NK-92 treated with Interleukin-12 subunit alpha and Interleukin-12 subunit beta, amount 100 ng/mL, for 24 hours (cell line): ENCODE results near the gene SUFU.

Source experiments
- DNase-seq: peaks from one replicate; lab custom pipeline; 2025; lab: John Stamatoyannopoulos, UW

The SUFU gene

DNA sequence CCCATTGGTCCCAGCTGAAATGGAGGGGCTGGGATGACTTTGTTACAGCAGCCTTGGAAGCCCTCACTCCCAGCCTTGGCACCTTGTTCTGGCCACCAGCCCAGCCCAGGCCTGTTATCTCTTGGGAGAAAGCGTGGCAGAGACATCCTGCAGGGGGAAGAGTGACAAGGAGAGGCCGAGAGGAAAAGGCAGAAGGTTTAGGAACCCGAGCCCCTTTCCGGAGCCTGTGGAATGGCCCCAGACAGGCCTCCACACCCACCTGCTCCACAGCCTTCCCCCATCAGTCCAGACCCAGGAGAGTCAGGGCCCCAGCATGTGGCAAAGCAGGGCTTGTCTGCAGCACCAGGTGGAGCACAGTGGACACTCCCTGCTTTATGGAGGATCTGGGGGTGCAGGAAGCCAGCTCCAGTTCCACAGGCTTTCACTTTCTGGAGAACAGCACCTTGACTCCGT is 116.4 kb downstream of the SUFU start:
- DNase-seq = no peak

DNA sequence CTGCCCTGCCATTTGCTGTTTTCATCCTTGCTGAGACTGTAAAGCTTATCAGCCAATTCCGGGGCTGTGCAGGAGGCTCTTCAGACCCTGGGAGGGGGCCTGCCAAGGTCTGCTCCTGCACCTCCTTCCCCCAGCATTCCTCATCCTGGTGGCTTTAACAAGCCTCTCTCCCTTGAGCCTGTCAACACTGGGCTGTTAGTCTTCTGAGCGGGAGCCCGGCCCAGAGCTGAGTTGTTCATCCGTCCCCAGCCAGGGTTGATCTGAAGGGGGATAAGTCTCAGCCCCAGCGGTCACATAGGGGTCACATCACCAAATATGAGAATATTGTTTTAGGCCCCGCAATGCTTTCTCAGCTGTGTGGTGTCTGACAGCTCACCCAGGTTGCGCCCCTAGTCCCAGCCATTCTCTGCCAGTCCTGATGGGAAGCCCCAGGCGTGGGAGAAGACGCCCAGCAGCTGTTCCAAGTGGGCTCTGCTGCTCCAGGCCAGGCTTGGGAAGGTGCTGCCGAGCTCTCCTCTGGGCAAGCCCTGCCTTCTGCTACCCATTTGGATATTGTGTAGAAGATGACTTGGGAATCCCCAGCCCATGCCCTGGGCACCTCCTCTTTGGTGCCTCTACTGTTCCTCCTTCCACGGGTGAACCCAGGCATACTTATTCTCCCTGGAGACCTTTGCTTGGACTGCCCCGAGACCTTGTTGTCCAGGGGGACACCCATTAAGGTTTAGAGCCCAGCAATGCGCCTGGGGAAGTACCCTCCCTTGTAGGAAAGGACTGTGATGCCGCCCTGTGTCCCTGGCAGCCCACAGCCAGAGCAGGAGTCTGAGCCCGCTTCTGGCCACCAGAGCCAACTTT is 117.0 kb downstream of the SUFU start:
- DNase-seq = no peak

DNA sequence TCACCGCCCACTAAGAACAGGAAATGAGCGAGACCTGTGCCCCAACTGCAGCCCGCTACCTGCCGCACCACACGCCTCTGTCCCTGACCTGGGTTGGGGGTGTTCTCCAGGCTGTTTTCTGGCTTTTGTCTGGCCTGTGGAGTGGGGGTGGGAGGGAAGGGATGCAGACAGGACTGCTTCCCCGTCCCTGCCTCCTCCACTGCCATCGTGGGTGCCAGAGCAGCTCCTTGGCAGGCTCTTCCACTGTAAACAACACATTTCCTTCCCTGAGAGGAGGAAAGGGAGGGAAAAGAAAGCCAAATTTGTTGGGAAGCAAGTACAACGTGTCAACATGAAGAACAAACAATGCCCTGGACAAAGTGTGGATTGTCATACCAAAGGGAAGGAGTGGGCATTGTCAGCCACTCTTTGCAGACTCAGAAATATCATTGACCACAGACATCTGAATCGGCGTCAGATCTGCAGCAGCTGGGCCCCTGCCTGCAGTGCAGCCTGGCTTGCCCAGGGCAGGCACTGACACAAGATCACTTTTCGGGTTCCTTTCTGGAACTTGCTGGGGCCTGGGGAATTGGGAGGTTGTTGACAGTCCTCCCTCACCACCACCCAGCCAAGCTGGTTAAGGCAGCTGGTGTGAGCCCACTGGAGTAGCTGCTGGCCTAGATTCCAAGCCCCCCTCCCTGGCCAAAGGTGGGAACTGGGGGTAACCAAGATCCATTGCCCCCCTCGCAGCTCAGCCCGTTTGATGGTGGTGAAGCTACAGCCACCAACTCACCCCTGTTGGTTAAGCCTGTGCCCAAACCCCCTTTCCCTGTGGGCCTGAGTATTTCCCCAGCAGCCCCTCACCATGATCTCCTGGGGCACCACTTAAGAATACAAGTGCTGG is 117.9 kb downstream of the SUFU start:
- DNase-seq = no peak

DNA sequence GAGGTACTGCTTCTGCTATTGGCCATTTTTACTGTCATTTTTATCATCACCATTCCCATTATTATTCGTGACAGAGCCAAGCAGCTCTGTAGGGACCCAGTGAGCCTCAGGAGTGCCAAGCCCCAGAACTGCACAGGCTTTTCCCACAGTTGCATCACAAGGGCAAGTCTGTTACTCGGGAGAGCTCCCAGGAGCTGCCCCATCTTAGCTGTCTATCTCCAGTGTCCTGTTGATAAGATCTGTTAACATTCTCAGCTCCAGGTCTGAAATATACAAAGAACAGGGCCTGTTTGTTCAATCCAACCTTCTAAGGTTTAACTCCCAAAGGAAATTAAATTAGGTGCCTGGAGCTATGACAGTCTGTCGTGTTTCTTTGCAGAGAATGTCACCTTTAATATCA is 120.3 kb downstream of the SUFU start:
- DNase-seq = no peak

DNA sequence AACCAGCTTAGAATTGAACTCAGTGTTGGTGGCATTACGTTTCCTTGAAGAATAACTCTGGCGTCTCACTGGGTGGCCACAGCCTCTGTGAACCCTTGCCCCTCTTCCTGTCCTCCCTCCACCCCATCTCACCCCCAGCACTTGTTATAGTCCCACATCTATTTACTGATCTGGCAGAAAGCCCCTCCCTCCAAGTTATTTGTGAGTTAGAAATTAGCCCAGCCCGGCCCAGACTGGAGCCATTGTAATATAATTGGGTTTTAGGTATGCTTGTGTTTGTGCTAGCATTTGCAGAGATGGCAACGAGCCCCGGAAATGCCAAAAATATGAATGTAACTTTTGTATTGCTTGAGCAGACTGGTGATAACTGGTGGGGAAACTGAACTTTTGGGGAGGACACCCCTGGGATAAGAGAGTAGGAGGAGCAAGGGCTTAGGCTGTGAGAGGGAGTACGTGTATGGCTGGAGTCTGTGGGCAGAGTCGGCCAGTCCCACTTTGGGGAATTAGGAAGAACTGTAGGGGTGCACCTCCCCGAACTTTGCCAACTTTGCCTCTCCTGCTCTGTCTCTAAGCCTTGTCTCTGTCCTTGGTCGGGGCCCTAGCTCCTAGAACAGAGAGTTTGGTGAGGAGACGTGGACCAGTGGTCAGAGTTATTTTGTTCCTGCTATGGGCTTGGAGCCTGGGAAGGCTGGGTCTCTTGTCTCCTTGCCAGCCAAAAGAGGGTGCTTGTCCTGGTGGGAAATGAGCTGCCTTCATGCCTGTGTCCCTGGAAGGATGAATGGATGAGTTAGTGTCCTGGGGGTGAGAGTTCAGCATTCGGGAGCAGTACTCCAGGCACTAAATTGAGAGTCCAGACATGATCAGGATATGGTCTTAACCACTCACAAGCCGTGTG is 121.2 kb downstream of the SUFU start:
- no peak for DNase-seq

DNA sequence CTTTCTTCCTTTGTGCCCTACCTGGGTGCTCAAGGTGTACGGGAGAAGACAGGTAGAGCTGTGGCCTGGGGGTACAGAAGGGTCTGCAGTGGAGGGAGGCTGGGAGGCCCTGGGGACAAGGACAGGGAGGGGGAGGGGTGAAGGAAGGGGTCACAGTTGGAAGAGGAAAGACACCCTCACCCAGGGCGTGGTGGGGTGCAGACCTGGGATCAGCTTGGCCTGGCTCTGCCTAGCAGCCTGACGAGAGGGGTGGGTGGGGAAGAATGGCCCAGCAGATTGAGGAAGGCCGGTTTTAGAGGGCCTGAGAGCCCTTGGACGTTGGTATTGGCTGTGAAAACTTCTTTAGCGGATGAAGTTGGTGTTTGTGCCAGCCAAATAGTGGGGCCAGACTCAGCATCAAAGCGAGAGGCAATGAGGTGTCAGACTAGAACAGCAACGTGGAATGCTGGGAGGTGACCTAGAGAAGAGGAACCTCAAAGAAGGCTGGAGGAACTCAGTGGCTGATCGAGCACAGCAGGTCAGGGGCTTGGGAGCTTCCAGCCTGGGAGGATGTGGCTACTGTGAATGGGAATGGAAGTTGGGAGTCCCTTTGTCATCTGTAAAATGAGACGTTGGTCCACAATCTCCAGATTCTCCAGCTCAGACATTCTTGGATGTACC is 122.4 kb downstream of the SUFU start:
- no peak for DNase-seq

DNA sequence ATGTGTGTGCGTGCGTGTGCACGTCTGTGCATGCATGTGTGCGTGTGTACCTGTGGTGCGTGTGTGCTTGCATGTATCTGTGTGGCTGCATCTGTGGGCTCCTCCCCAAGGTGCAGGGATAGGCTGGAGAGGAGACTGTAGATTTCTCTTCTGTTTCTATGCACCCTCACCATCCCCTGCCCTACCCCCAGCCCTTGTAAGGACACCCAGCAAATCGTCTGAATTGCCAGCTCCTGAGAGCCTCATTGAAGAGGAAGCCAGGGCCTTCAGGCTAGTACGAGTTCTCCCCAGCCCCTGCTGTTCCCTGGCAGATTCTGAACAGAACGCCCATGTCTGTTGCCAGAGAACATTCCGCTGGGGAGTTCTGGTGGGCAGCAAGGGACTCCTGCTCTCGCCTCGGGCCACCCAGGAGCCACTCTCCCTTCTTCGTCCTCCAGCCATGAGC is 123.5 kb downstream of the SUFU start:
- DNase-seq = no peak

DNA sequence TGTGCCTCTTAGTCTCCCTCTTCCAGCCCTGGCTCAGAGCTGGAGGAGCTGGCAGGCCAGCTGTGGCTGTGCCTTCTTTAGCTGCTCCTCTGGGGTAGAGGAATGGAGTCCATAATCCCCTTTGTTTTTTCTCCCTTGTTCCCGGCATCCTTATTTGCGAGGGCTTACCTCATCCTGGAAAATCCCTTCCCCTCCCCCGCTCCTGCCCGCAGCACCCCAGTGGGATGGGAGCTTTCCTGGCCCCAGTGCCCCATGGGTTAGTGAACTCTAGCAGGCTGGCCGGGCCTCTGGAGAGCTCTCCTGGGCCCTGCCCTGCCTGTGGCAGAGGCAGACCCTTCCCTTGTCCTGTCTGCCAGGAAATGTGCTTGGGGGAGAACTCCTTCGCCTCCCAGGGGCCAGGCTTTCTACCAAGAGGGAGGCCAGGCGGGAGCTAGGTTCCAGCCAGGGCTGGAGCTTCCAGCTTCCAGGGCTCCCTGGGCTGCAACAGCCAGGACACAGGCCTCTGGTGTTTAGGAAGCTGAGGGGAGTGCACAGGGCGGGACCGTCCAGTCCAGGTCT is 124.0 kb downstream of the SUFU start:
- DNase-seq = no peak

DNA sequence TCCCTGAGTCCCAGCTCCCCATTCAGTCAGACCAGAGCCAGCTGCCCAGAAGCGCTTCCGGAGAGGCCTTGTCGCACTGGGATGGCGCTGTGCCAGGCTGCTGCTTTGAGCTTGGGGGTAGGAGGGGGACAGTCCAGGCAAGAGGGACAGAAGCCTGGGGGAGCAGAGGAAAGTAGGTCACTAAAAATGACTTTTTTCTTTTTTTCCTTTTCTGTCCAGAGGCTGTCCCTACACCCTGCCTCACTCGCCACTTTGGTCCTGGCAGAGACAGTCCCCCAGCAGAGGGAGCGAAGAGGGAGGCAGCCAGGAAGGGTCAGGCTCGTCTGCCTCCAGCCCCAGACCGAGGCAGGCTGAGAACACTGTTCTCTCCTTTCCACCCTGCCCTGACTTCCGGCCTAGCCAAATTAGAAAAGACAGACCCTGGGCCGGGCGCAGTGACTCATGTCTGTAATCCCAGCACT is 124.7 kb downstream of the SUFU start:
- DNase-seq = no peak

DNA sequence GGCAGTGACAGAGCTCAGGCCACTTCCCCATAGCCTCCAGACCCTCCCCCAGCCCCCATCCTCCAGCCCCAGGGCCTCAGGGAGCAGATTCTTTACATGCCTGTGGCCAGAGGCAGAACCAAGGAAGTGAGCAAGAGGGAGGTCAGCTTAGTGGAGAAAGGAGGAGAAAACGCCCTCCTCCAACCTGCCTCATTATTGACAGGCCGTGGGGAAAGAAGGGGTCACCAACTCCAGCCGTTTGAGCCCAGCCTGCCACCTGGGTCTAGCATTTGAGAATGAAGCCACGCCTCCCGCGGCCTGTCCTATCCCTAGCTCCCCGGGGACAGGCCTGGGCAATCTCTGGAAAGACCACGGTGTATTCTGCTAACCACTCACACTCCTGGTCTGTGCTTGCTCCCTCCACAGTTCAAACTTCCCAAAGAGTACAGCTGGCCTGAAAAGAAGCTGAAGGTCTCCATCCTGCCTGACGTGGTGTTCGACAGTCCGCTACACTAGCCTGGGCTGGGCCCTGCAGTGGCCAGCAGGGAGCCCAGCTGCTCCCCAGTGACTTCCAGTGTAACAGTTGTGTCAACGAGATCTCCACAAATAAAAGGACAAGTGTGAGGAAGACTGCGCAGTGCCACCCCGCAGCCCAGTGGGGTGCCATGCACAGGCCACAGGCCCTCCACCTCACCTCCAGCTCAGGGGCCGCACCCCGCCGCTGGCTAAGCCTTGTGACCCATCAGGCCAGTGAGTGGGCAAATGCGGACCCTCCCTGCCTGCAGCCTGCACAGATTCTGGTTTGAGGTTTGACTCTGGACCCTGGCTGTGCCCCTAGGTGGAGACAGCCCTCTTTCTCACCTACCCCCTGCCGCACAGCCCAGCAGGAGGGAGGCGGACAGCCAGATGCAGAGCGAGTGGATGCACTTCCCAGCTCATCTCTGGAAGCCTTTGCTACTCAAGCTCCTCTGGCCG is 126.2 kb downstream of the SUFU start:
- no peak for DNase-seq

DNA sequence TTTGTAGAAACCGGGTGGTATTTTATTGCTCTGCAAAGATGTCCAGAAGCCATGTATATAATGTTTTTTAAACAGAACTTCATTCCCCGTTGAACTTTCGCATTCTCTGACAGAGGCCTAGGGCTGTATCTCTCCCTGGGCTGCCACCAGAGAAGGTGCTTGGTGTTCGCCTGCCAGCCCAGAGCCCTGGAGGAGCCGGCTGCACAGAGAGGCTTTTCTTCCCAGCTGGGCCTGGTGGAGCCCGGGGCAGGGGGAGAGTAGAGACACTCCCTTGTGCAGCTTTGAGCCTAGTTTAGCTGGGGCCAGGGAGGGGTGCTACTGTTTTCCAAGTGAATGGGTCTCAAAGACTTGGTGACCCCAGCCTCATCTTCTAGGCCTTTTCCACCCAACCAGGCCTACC is 126.9 kb downstream of the SUFU start:
- DNase-seq = no peak

DNA sequence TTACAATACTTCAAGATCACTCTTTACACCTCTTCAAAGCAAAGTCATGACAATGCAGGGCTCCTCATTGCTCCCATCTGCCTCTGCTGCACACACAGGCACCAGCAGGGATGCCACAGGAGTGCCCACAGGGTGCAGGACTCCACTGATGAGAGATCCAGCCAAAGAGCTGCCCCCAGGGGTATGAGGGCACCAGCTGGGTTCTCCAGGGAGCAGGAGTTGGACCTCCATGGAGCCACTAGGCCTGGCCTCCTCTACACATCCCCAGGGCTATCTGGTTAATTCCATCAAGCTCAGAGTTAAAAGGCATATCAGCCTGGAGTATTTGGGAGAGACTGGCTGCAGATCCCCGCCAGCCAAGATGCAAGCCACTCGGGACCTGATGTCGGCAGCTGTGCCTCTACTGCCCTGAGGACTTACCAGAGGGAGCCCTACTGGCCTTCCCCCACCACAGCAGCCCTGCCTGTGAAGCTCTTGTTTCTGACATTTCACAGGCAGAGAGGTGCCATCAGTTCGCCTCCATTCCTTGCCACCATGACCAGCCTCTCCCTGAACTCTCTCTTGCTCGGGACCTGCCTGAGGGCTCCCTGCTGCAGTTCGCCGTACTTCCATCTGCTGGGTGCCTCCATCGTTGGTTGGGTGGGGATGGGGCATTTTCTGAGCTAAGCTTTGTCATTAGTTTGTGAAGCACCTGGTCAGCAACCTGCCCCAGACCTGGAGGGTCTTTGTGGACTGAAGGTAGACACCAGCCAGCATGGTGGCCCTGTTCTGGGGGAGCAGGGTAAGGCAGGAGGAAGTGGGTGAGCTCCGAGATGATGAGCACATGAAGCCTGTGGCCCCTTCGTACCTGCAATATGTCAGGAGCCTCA is 128.0 kb downstream of the SUFU start:
- DNase-seq = no peak

DNA sequence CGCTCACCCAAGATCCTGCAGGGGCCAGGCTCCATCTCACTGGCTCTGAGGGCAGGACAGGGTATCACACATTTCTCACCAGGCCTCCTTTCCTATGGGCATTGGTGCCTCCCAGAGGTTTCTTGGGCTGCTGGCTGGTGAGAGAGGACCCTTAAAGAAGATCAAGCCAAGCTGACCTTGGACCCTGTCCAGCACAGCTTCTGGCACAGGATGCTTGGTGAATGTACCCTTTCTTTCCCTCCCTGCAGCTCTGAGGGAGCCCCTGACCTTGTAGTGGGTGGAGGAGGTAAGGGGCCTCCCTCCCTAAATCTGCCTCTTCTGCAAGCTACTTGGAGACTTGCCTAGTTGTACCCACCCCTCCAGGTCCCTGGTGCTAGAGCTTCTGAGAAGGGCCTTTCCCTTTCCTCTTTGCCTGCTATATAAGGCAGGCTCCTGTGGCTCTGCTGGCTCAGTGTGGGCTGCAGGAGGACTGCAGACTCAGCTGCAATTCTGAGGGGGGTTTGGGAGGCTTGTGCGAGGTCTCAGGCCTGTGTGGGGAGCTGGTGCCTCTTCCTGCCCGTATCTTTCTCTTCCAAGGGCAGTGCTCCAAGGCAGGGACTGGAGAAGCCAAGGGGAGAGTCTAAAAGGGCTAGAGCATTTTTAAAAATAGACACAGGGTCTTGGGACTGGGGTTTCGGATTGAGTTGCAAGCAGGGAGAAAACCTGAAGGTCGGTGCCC is 128.8 kb downstream of the SUFU start:
- no peak for DNase-seq

DNA sequence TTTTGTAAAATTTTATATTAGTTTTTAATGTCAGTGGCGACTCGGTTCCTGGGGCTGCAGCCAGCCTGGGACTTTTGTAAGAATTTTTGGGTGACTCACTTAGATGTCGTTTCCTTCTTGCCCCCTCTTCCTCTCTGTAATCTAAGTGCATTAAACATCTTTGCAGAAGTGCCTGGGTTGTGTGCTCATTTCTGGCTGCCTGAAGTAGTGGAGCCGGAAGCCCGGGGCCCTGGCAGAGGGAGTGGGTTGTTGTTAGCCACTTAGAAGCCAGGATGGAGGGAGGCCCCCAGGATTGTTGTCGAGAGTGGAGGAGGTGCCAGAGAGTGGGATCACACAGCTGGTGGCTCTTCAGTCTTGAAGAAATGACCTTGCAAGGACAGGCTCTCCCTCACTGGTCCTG is 129.5 kb downstream of the SUFU start:
- no peak for DNase-seq

DNA sequence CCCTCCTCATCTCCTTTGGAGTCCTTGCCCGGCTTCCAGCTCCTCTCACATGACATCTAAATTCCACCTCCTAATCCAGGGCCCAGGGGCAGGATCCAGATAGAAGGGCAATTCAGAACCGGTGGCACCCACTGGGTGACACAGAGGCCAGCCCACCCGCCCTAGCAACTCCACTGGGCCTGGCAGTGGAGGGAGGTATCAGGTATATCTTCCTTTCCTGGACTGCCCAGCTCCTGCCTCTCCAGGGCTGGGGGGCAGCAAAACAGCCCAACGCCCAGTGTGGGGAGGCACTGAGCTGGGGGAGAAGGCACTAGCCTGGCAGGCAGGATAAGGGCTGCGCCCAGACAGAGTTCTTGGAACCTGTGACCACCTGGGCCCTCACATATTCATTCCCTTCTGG is 130.1 kb downstream of the SUFU start:
- no peak for DNase-seq

DNA sequence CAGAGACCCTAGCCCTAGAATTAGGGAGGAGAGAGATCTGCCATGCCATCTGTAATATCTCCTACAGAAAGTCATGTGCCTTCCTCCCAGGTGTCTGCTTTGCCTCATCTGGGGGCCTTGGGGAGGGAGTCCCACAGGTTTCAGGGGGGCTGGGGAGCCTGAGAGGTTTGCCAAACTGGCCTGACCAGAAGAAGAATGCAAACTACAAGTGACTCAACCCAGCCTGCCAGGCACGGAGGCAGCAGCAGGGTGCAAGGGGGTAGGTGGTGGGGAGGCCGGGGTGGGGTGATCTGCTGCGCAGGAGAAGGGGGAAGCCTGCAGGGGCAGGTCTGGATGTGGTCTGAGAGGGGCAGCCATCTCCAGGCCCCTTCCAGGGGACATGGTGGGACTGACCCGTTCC is 130.9 kb downstream of the SUFU start:
- DNase-seq = no peak

DNA sequence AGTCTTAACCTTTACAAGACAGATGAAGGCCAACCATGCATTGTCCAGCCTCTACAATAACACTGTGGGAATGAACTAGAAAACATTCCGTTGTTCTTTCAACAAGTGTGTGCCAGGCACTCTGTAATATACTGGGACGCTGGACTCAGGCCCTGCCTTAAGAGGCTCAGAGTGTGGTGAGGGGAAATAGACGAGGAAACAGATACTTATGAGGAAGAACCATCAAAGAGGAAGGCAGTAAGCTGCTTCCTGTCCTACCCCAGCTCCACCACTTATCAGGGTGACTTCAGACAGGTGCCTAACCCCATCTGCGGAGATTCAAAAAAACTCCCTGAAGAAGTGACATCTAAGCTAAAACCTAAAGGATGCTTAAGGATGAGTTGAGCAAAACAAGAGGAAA is 131.6 kb downstream of the SUFU start:
- no peak for DNase-seq

DNA sequence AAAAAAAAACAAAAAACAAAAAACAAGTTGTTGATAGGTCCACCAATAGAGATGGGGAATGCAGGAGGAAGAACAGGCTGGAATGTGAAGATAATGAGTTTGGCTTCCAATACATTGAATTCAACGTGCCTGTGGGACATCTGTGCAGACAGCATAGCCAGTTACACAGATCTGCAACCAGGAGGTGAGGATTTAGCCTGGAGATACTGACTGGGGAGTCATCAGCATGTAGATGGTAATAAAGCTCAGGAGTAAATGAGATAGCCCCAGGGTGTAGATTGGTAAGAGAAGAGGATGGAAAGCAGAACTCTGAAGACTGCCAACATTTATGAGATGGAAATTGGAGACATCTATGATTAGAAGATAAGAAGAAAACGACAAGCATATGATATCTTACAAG is 135.8 kb downstream of the SUFU start:
- no peak for DNase-seq
